Activated CD8-positive, alpha-beta T cell treated with anti-CD3 and anti-CD28 coated beads for 36 hours (primary cell): ENCODE results near the gene LYPD1. TPM values are rescaled to one million over a fixed set of nuclear protein-coding genes. Genes with fewer than 3 reads are reported as not detected.

Source experiments
- ATAC-seq: fragments of 200-7000 bp; cut with Tn5 transposase; one replicate; pipeline ENCODE4 v1.10.0; 2021; ENCODE audit warnings: mild to moderate bottlenecking, moderate library complexity
- CTCF ChIA-PET: fragments of 350-600 bp; sonication (Branson Sonifier 250); formaldehyde crosslinking; loops from one replicate; lab custom pipeline; 2021; ENCODE audit warnings: antibody characterized with exemption; lab: Charles Lee
- POLR2A ChIA-PET: fragments of 350-600 bp; sonication (Branson Sonifier 250); formaldehyde crosslinking; loops from one replicate; lab custom pipeline; 2021; ENCODE audit warnings: antibody characterized with exemption; lab: Charles Lee
- DNase-seq: peaks from one replicate; pipeline ENCODE4 v3.0.0-alpha.2; 2020
- H3K27ac Mint-ChIP-seq: one replicate; pipeline ENCODE4 v1.8.0; 2021; ENCODE audit warnings: mild to moderate bottlenecking, mixed read lengths
- H3K27me3 Mint-ChIP-seq: one replicate; pipeline ENCODE4 v1.8.0; 2021; ENCODE audit warnings: mixed read lengths
- H3K36me3 Mint-ChIP-seq: one replicate; pipeline ENCODE4 v1.8.0; 2021; ENCODE audit warnings: low read depth, mixed read lengths
- H3K4me1 Mint-ChIP-seq: one replicate; pipeline ENCODE4 v1.8.0; 2021; ENCODE audit warnings: low read depth, mixed read lengths
- H3K4me3 Mint-ChIP-seq: one replicate; pipeline ENCODE4 v1.8.0; 2021; ENCODE audit warnings: mild to moderate bottlenecking, moderate library complexity, mixed read lengths
- H3K9me3 Mint-ChIP-seq: one replicate; pipeline ENCODE4 v1.8.0; 2021; ENCODE audit warnings: mixed read lengths
- CTCF ChIP-seq: fragments of 200-600 bp; IDR thresholded peaks from one replicate; pipeline ENCODE4 v1.8.0; 2022; ENCODE audit warnings: antibody characterized with exemption, mild to moderate bottlenecking
- intact Hi-C: fragments of 100-400 bp; cut with micrococcal nuclease; formaldehyde crosslinking; loops from one replicate; pipeline ENCODE4 v1.10.0; 2022
- total RNA-seq, 2 experiments: library from RNA; stranded (reverse); gene quantifications; one replicate each; pipeline ENCODE4 v1.2.3, GENCODE V29; 2021

The LYPD1 gene
- total RNA-seq, 2 experiments from 2014 or later, result not detected

- Mint-ChIP-seq H3K9me3 (no peaks in the 10 kb centered on the region), H3K27ac (no peak overlapping the region), H3K4me1 (no peaks in the 10 kb centered on the region), H3K4me3 (no peak overlapping the region), H3K27me3 (no peaks in the 10 kb centered on the region), H3K36me3 (no peaks in the 10 kb centered on the region)
- DNase-seq (no peak), ATAC-seq (no peak)
- ChIA-PET POLR2A (no interaction called here), CTCF (no interaction called here)
- intact Hi-C loops, result no loop called here
- TF ChIP-seq CTCF, result no peak
These were observed 20.8 kb upstream of the LYPD1 start for GRCh38 chr2:132690664-132691303.

GRCh38 chr2:132681766-132682165 lies 11.8 kb upstream of the LYPD1 start:
- Mint-ChIP-seq H3K27me3 (no peaks in the 10 kb centered on the region), H3K4me3 (no peak overlapping the region), H3K4me1 (no peaks in the 10 kb centered on the region), H3K9me3 (no peaks in the 10 kb centered on the region), H3K27ac (no peak overlapping the region), H3K36me3 (no peaks in the 10 kb centered on the region)
- DNase-seq (no peak), ATAC-seq (no peak)
- CTCF ChIA-PET, result no interaction called here
- no peak for TF ChIP-seq CTCF
- POLR2A ChIA-PET, result no interaction called here
- intact Hi-C loops, result no loop called here

- H3K4me3 Mint-ChIP-seq, result no peak overlapping the region
- H3K27ac Mint-ChIP-seq, result no peak overlapping the region
- no peaks in the 10 kb centered on the region for H3K36me3 Mint-ChIP-seq
- no peak for TF ChIP-seq CTCF
- no peaks in the 10 kb centered on the region for H3K4me1 Mint-ChIP-seq
- no peaks in the 10 kb centered on the region for H3K9me3 Mint-ChIP-seq
- no peak for DNase-seq
- CTCF ChIA-PET, result no interaction called here
- POLR2A ChIA-PET, result no interaction called here
- peaks cover 2% of the 10 kb centered on the region for H3K27me3 Mint-ChIP-seq
- intact Hi-C loops, result no loop called here
- ATAC-seq, result no peak
These were observed 10.5 kb upstream of the LYPD1 start for GRCh38 chr2:132680544-132680943.

GRCh38 chr2:132678483-132678882 lies 8.5 kb upstream of the LYPD1 start:
- intact Hi-C loops, result no loop called here

GRCh38 chr2:132677661-132678060 lies 7.7 kb upstream of the LYPD1 start:
- H3K9me3 Mint-ChIP-seq, result no peaks in the 10 kb centered on the region
- ChIA-PET POLR2A (no interaction called here), CTCF (no interaction called here)
- H3K4me3 Mint-ChIP-seq, result no peak overlapping the region
- intact Hi-C loops, result no loop called here
- H3K4me1 Mint-ChIP-seq, result no peaks in the 10 kb centered on the region
- no peak for DNase-seq
- H3K27ac Mint-ChIP-seq, result no peak overlapping the region
- no peak for TF ChIP-seq CTCF
- no peak for ATAC-seq
- peaks cover 4% of the 10 kb centered on the region for H3K27me3 Mint-ChIP-seq
- no peaks in the 10 kb centered on the region for H3K36me3 Mint-ChIP-seq

More at GRCh38 chr2:132678483-132678882, 8.5 kb upstream of the LYPD1 start:
- no peak for ATAC-seq
- DNase-seq, result no peak
- ChIA-PET POLR2A (no interaction called here), CTCF (no interaction called here)
- Mint-ChIP-seq H3K4me1 (no peaks in the 10 kb centered on the region), H3K9me3 (no peaks in the 10 kb centered on the region), H3K36me3 (no peaks in the 10 kb centered on the region), H3K27me3 (peaks cover 2% of the 10 kb centered on the region), H3K4me3 (no peak overlapping the region), H3K27ac (no peak overlapping the region)
- TF ChIP-seq CTCF, result no peak
